22Rv1 (cell line): ENCODE results near the gene ACR.

Experiments used
- ZFX ChIP-seq: fragments of 450-650 bp; IDR thresholded peaks from 2 replicates; pipeline ENCODE4 v1.6.1; 2017; ENCODE audit warnings: antibody characterized with exemption, borderline replicate concordance
- TF ChIP-seq, protein P1 (sequence below): fragments of 450-650 bp; IDR thresholded peaks from 2 replicates; pipeline ENCODE4 v1.5.1; 2017; ENCODE audit warnings: mild to moderate bottlenecking

DNA sequence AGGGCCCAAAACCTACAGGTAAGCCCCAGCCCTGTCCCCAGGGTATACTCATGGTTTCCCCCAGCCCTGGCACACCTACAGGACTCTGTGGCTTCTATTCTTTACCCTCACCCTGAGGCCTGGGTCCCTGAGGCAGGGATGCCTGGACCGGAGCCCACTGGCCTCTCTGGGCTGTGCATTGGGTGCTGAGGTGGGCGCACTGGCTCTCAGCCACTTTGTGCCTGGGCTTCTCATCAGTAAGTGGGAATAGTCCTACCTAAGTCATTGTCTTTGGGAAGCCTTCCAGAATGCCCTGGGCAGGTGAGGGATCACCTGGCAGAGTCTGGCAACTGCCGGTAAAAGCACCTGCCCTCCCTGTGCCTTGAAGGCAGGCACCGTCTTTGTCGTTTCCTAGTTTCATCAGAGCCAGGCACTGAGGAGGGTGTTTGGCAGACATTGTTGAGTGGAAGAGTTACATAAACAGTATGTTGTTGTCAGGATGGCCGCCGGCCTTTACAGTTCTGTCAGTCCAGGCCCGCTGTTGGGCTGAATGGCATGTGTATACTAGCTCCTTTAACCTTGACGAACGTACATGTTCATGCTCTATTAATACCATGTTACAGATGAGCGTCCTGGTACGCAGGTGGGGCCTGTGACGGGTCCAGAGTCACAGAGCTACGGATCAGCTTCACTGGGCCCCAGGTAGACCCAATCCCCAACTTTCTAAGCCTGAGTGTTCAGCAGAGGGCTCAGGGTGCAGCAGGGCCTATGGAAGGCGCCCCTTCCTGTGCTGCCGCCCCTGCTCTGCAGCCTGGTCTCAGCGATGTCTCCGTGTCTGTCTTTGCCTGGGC lies 42.4 kb upstream of the ACR start:
- TF ChIP-seq, protein P1, sequence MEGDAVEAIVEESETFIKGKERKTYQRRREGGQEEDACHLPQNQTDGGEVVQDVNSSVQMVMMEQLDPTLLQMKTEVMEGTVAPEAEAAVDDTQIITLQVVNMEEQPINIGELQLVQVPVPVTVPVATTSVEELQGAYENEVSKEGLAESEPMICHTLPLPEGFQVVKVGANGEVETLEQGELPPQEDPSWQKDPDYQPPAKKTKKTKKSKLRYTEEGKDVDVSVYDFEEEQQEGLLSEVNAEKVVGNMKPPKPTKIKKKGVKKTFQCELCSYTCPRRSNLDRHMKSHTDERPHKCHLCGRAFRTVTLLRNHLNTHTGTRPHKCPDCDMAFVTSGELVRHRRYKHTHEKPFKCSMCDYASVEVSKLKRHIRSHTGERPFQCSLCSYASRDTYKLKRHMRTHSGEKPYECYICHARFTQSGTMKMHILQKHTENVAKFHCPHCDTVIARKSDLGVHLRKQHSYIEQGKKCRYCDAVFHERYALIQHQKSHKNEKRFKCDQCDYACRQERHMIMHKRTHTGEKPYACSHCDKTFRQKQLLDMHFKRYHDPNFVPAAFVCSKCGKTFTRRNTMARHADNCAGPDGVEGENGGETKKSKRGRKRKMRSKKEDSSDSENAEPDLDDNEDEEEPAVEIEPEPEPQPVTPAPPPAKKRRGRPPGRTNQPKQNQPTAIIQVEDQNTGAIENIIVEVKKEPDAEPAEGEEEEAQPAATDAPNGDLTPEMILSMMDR = no peak
- no peak for TF ChIP-seq ZFX
